HepG2 (cell line): ENCODE measurements around the gene SLC6A6. TPM values are rescaled to one million over a fixed set of nuclear protein-coding genes. Genes with fewer than 3 reads are reported as not detected.

Source experiments
- ATAC-seq: fragments of 200-7000 bp; cut with Tn5 transposase; 3 replicates; pipeline ENCODE4 v1.9.1; 2020; ENCODE audit warnings: mild to moderate bottlenecking, moderate library complexity
- BruUV-seq: library from RNA; stranded (reverse); fragments of 400-500 nt; replicated peaks from 2 replicates; lab custom pipeline; 2021; lab: Mats Ljungman, UMichigan
- CTCF ChIA-PET: fragments of 300-600 bp; formaldehyde crosslinking; extraction: SDS; loops from one replicate; lab custom pipeline; 2021; ENCODE audit warnings: low total read pairs, inconsistent platforms, low intra/inter-chr PET ratio; lab: Yijun Ruan, JAX
- POLR2A ChIA-PET: fragments of 350-600 bp; sonication (Branson Sonifier 250); formaldehyde crosslinking; loops from one replicate; lab custom pipeline; 2020; ENCODE audit warnings: antibody characterized with exemption, inconsistent platforms; lab: Yijun Ruan, JAX
- DNase-seq: peaks from one replicate; pipeline ENCODE4 v3.0.0-alpha.2; 2015; ENCODE audit warnings: low spot score
- FAIRE-seq: peaks from 3 replicates; lab custom pipeline; 2011; peaks lifted over from hg19 to GRCh38; lab: Jason Lieb, UNC
- H2AFZ ChIP-seq: one replicate; pipeline ENCODE4 v1.6.1; 2011; ENCODE audit warnings: low read length, inconsistent platforms
- H3K27ac ChIP-seq: fragments of 300-600 bp; 3 replicates; pipeline ENCODE4 v1.8.0; 2011; ENCODE audit warnings: mixed run types, mild to moderate bottlenecking, mixed read lengths, low read length, inconsistent platforms; ENCODE audit not compliant: insufficient read depth; ENCODE audit errors: extremely low read length
- H3K27me3 ChIP-seq, 2 experiments: fragments of 200-600 bp in 1 of 2; 2 replicates in 1 of 2; 3 replicates in 1 of 2; pipeline versions ENCODE4 v1.6.0 to v1.8.0; 2011; ENCODE audit warnings: low read length in 2 of 2, mild to moderate bottlenecking in 2 of 2, moderate library complexity in 2 of 2, inconsistent platforms in 1 of 2; ENCODE audit not compliant: insufficient read depth in 2 of 2, control insufficient read depth in 1 of 2
- H3K36me3 ChIP-seq, 2 experiments: fragments of 200-600 bp in 1 of 2; replicated peaks in 1 of 2; 2 replicates in 1 of 2; 3 replicates in 1 of 2; pipeline versions ENCODE4 v1.5.1 to v1.8.0; 2011; ENCODE audit warnings: low read length in 2 of 2, inconsistent platforms in 1 of 2; ENCODE audit not compliant: insufficient read depth in 2 of 2, control insufficient read depth in 1 of 2
- H3K4me1 ChIP-seq: 2 replicates; pipeline ENCODE4 v1.5.1; 2012; ENCODE audit warnings: low read length, inconsistent platforms; ENCODE audit not compliant: insufficient read depth
- H3K4me2 ChIP-seq: 2 replicates; pipeline ENCODE4 v1.6.0; 2011; ENCODE audit warnings: low read depth, low read length, inconsistent platforms
- H3K4me3 ChIP-seq, 3 experiments: fragments of 200-600 bp in 1 of 3; sonication (generic), shearing (Covaris generic) in 1 of 3; replicated peaks in 1 of 3; 2 replicates each; pipeline ENCODE4 v1.5.1; 2011 to 2016; ENCODE audit warnings: low read length in 3 of 3, inconsistent platforms in 2 of 3, low read depth in 2 of 3, mild to moderate bottlenecking in 2 of 3, control low read depth in 1 of 3, mixed read lengths in 1 of 3; ENCODE audit not compliant: insufficient read depth in 1 of 3
- H3K79me2 ChIP-seq: one replicate; pipeline ENCODE4 v1.6.1; 2011; ENCODE audit warnings: low read length, inconsistent platforms; ENCODE audit not compliant: insufficient read depth
- H3K9ac ChIP-seq: 2 replicates; pipeline ENCODE4 v1.6.0; 2011; ENCODE audit warnings: mild to moderate bottlenecking, low read depth, low read length, inconsistent platforms; ENCODE audit not compliant: insufficient read depth
- H3K9me3 ChIP-seq: 2 replicates; pipeline ENCODE4 v1.5.1; 2012; ENCODE audit warnings: mild to moderate bottlenecking, low read length
- H4K20me1 ChIP-seq: 2 replicates; pipeline ENCODE4 v1.6.0; 2011; ENCODE audit warnings: inconsistent platforms, mild to moderate bottlenecking, low read length, moderate library complexity; ENCODE audit not compliant: insufficient read depth
- CBX2 ChIP-seq, 2 experiments: fragments of 200-600 bp in 1 of 2; sonication (generic); formaldehyde crosslinking in 1 of 2; IDR thresholded peaks; 2 replicates each; pipeline versions ENCODE4 v1.7.0 to v1.8.1; 2018 to 2022; ENCODE audit warnings: low read depth in 2 of 2, low read length in 1 of 2, mild to moderate bottlenecking in 1 of 2, missing genetic modification reagents in 1 of 2
- EEA1 ChIP-seq: sonication (generic); formaldehyde crosslinking; IDR thresholded peaks from 2 replicates; pipeline ENCODE4 v1.5.1; 2020; ENCODE audit warnings: mild to moderate bottlenecking, missing genetic modification reagents, borderline replicate concordance
- KDM1A ChIP-seq: IDR thresholded peaks from 2 replicates; pipeline ENCODE4 v1.6.1; 2016; ENCODE audit warnings: missing compliant biosample characterization
- REL ChIP-seq: sonication (generic); formaldehyde crosslinking; conservative IDR thresholded peaks from 2 replicates; pipeline ENCODE4 v1.8.0; 2022; ENCODE audit warnings: mild to moderate bottlenecking, missing genetic modification reagents, moderate library complexity
- TRAFD1 ChIP-seq: sonication (generic); formaldehyde crosslinking; IDR thresholded peaks from 2 replicates; pipeline ENCODE4 v1.5.1; 2020; ENCODE audit warnings: missing genetic modification reagents, mild to moderate bottlenecking, borderline replicate concordance
- ZBTB3 ChIP-seq: sonication (generic); formaldehyde crosslinking; IDR thresholded peaks from 2 replicates; pipeline ENCODE4 v1.4.0; 2020; ENCODE audit warnings: low read depth, mild to moderate bottlenecking, moderate library complexity, missing genetic modification reagents, borderline replicate concordance
- ZNF501 ChIP-seq: sonication (generic); formaldehyde crosslinking; IDR thresholded peaks from 2 replicates; pipeline ENCODE4 v1.5.1; 2020; ENCODE audit warnings: mild to moderate bottlenecking, moderate library complexity, missing genetic modification reagents
- ZNF570 ChIP-seq: sonication (generic); formaldehyde crosslinking; IDR thresholded peaks from 2 replicates; pipeline ENCODE4 v1.4.0; 2020; ENCODE audit warnings: mild to moderate bottlenecking, missing genetic modification reagents, borderline replicate concordance
- WGBS: methylation state at CpG from one replicate; pipeline ENCODE4 v1.1.6; 2017; ENCODE audit warnings: low lambda C conversion rate; 5-methylcytosine and 5-hydroxymethylcytosine counted together
- in situ Hi-C: cut with HindIII; loops from 2 replicates; pipeline ENCODE4 v1.10.0; 2017; ENCODE audit warnings: low pct_unique_long_range_greater_than_20kb; ENCODE audit not compliant: extremely low pct_ligation_motif_present
- intact Hi-C: fragments of 100-400 bp; cut with micrococcal nuclease; formaldehyde crosslinking; loops from one replicate; pipeline ENCODE4 v1.10.0; 2022; ENCODE audit not compliant: unreplicated experiment
- polyA plus RNA-seq, 8 experiments: library from polyadenylated mRNA; depleted of rRNA in 3 of 8; stranded (reverse) in 7 of 8; unstranded in 1 of 8; fragments of >200 nt; fragmentation: Illumina TruSeq in 4 of 8; extraction: Trizol in 4 of 8; gene quantifications; 2 replicates each; pipeline versions ENCODE4 v1.2.1 to v1.2.3, GENCODE V29; 2011 to 2016; ENCODE audit warnings: low read depth in 4 of 8, missing spikeins in 1 of 8, mixed read lengths in 1 of 8; ENCODE audit not compliant: insufficient read depth in 1 of 8
- total RNA-seq, 5 experiments: library from RNA; depleted of rRNA; stranded (reverse); fragments of >200 nt; fragmentation: Illumina TruSeq; extraction: Trizol; gene quantifications; 2 replicates each; pipeline ENCODE4 v1.2.3, GENCODE V29; 2016; ENCODE audit warnings: low read depth in 1 of 5

The SLC6A6 gene
- total and polyA plus RNA-seq, 2 of the 13 experiments (the other 11 are each of a cell fraction or from before 2014, with no cell fraction given) = 14.1 to 20.7 TPM

GRCh38 chr3:14358426-14359211 lies 43.8 kb upstream of the SLC6A6 start:
- peak overlapping the region; percentile 27 for H3K4me2 ChIP-seq

More at GRCh38 chr3:14358426-14359211, 43.8 kb upstream of the SLC6A6 start:
- intact Hi-C loops (no loop called here), in situ Hi-C loops (no loop called here)
- WGBS = 23% methylated on average over 26 of the region's 26 CpGs
- Histone ChIP-seq H3K27ac (no peak overlapping the region), H3K36me3 (no peaks in the 10 kb centered on the region), H4K20me1 (no peaks in the 10 kb centered on the region), H3K9me3 (no peaks in the 10 kb centered on the region), H3K4me1 (peaks cover 19% of the 10 kb centered on the region), H3K9ac (no peak overlapping the region), H3K27me3 (peaks cover 6 to 46% of the 10 kb centered on the region in 2 experiments; a peak in 4 of 5 replicates), H3K4me3 (no peak overlapping the region; a peak in 1 of 6 replicates), H3K79me2 (no peaks in the 10 kb centered on the region), H2AFZ (no peak overlapping the region)
- DNase-seq (no peak), FAIRE-seq (no peak), ATAC-seq (peak; percentile 45)
- TF ChIP-seq ZNF501 (CRISPR knock-in tag) = 0 out of 2 replicates have a peak, but pooled peaks have one; percentile 25
- TF ChIP-seq TRAFD1 = no peak
- no peak for TF ChIP-seq CBX2 (IDR thresholded peaks at IDR 0.05; ENCODE audit: low read depth, low read length)
- no peak for TF ChIP-seq CBX2 (CRISPR knock-in tag; IDR thresholded peaks at IDR 0.05; ENCODE audit: low read depth)
- no peak for TF ChIP-seq REL (CRISPR knock-in tag)
- TF ChIP-seq EEA1 (CRISPR knock-in tag) = no peak
- no peak for TF ChIP-seq ZNF570 (CRISPR knock-in tag)
- TF ChIP-seq ZBTB3 = no peak
- TF ChIP-seq KDM1A (CRISPR knock-in tag) = no peak
- ChIA-PET POLR2A (no interaction called here), CTCF (no interaction called here)
- BruUV-seq = no TSS peak
